Measurements from ENCODE around the gene MFF.

GRCh38 chr2:227377467-227378351, 52.7 kb downstream of the MFF start:
- TF ChIP-seq YY1 (IDR thresholded peaks at IDR 0.05; ENCODE audit: insufficient read depth, insufficient read length) (no peak), ZNF274 (IDR thresholded peaks at IDR 0.05; ENCODE audit: low read depth, low read length) (no peak), SUZ12 (IDR thresholded peaks at IDR 0.05; ENCODE audit: extremely low read depth, insufficient read depth, insufficient read length) (no peak)
